K562 (cell line): ENCODE results near the gene GMPR. TPM values are rescaled to one million over a fixed set of nuclear protein-coding genes. Genes with fewer than 3 reads are reported as not detected.

Source experiments
- ATAC-seq: fragments of 200-7000 bp; cut with Tn5 transposase; 3 replicates; pipeline ENCODE4 v1.9.1; 2020; ENCODE audit warnings: moderate library complexity
- BruUV-seq: library from RNA; stranded (reverse); fragments of 400-500 nt; replicated peaks from 2 replicates; lab custom pipeline; 2021; lab: Mats Ljungman, UMichigan
- CTCF ChIA-PET: fragments of 300-600 bp; formaldehyde crosslinking; extraction: SDS; loops from one replicate; lab custom pipeline; 2021; ENCODE audit warnings: low intra/inter-chr PET ratio; lab: Yijun Ruan, JAX
- POLR2A ChIA-PET: fragments of 300-600, 350-650 bp; sonication (Branson Sonifier 250); formaldehyde crosslinking; extraction: SDS; loops from one replicate; lab custom pipeline; 2021; ENCODE audit warnings: antibody characterized with exemption, inconsistent platforms; lab: Yijun Ruan, JAX
- DNase-seq, 4 experiments: peaks; one replicate each; pipeline versions ENCODE4 v3.0.0 to v3.0.0-alpha.2; 2011 to 2018; ENCODE audit warnings: low spot score in 3 of 4, mixed read lengths in 3 of 4; ENCODE audit errors: extremely low read depth in 1 of 4
- FAIRE-seq: peaks from 2 replicates; lab custom pipeline; 2011; peaks lifted over from hg19 to GRCh38; lab: Jason Lieb, UNC
- H2AFZ ChIP-seq: 2 replicates; pipeline ENCODE4 v1.6.0; 2011; ENCODE audit warnings: low read depth, low read length, control low read depth, inconsistent platforms
- H3K27ac ChIP-seq: fragments of 200-600 bp; 3 replicates; pipeline ENCODE4 v1.8.0; 2011; ENCODE audit warnings: low read depth, mild to moderate bottlenecking, control low read depth, inconsistent platforms, low read length, moderate library complexity, mixed read lengths; ENCODE audit errors: extremely low read depth
- H3K27me3 ChIP-seq, 2 experiments: fragments of 300-600 bp in 1 of 2; 2 replicates in 1 of 2; 3 replicates in 1 of 2; pipeline versions ENCODE4 v1.6.0 to v1.8.0; 2011; ENCODE audit warnings: inconsistent platforms in 2 of 2, low read length in 2 of 2, mild to moderate bottlenecking in 1 of 2, mixed read lengths in 1 of 2, moderate library complexity in 1 of 2; ENCODE audit not compliant: control insufficient read depth in 2 of 2, insufficient read depth in 2 of 2
- H3K36me3 ChIP-seq: fragments of 300-600 bp; 3 replicates; pipeline ENCODE4 v1.8.0; 2011; ENCODE audit warnings: mild to moderate bottlenecking, low read length, inconsistent platforms; ENCODE audit not compliant: control insufficient read depth, insufficient read depth
- H3K4me1 ChIP-seq, 2 experiments: fragments of 200-600 bp in 1 of 2; replicated peaks in 1 of 2; 2 replicates in 1 of 2; 3 replicates in 1 of 2; pipeline versions ENCODE4 v1.5.1 to v1.8.0; 2011; ENCODE audit warnings: inconsistent platforms in 2 of 2, low read length in 2 of 2, mild to moderate bottlenecking in 1 of 2, mixed read lengths in 1 of 2, moderate library complexity in 1 of 2; ENCODE audit not compliant: control insufficient read depth in 2 of 2, insufficient read depth in 2 of 2
- H3K4me2 ChIP-seq: 2 replicates; pipeline ENCODE4 v1.6.1; 2011; ENCODE audit warnings: low read length, control low read depth, inconsistent platforms, mixed read lengths; ENCODE audit not compliant: insufficient read depth
- H3K4me3 ChIP-seq: fragments of 200-600 bp; sonication (generic), shearing (Covaris generic); 2 replicates; pipeline ENCODE4 v1.5.1; 2016; ENCODE audit warnings: control low read depth, inconsistent platforms
- H3K79me2 ChIP-seq: fragments of 200-600 bp; 3 replicates; pipeline ENCODE4 v1.8.0; 2011; ENCODE audit warnings: low read length, inconsistent platforms; ENCODE audit not compliant: control insufficient read depth, insufficient read depth
- H3K9ac ChIP-seq, 2 experiments: 2 replicates each; pipeline versions ENCODE4 v1.6.0 to v1.6.1; 2011; ENCODE audit warnings: low read depth in 2 of 2, low read length in 2 of 2, control low read depth in 1 of 2, inconsistent platforms in 1 of 2, mild to moderate bottlenecking in 1 of 2, mixed read lengths in 1 of 2; ENCODE audit not compliant: insufficient read depth in 1 of 2
- H3K9me1 ChIP-seq: one replicate; pipeline ENCODE4 v1.6.0; 2011; ENCODE audit warnings: inconsistent platforms, mild to moderate bottlenecking, low read length, moderate library complexity; ENCODE audit not compliant: control insufficient read depth, insufficient read depth
- H3K9me3 ChIP-seq: replicated peaks from 2 replicates; pipeline ENCODE4 v1.5.1; 2011; ENCODE audit warnings: low read depth, low read length, inconsistent platforms; ENCODE audit not compliant: control insufficient read depth, insufficient read depth
- H4K20me1 ChIP-seq: replicated peaks from 2 replicates; pipeline ENCODE4 v1.6.1; 2011; ENCODE audit warnings: low read length, inconsistent platforms, mixed read lengths; ENCODE audit not compliant: control insufficient read depth, insufficient read depth
- BCOR ChIP-seq: fragments of 450-650 bp; IDR thresholded peaks from 2 replicates; pipeline ENCODE4 v1.6.1; 2016
- C11orf30 ChIP-seq: fragments of 450-650 bp; IDR thresholded peaks from 2 replicates; pipeline ENCODE4 v1.6.1; 2016; ENCODE audit warnings: low read depth, mild to moderate bottlenecking
- FOSL1 ChIP-seq: fragments of 200-800 bp; sonication (Bioruptor generic); conservative IDR thresholded peaks from 2 replicates; pipeline ENCODE4 v1.6.1; 2016; ENCODE audit warnings: missing genetic modification characterization, missing compliant biosample characterization
- NBN ChIP-seq: fragments of 450-650 bp; IDR thresholded peaks from 2 replicates; pipeline ENCODE4 v1.6.1; 2016; ENCODE audit warnings: low read depth, mild to moderate bottlenecking
- NFIX ChIP-seq: fragments of 250-450 bp; sonication (Bioruptor Pico); IDR thresholded peaks from 2 replicates; pipeline ENCODE4 v1.4.0; 2020; ENCODE audit warnings: low read depth, mild to moderate bottlenecking, moderate library complexity
- SUPT5H ChIP-seq: fragments of 450-650 bp; IDR thresholded peaks from 2 replicates; pipeline ENCODE4 v1.6.1; 2016
- ZNF24 ChIP-seq: fragments of 450-650 bp; IDR thresholded peaks from 2 replicates; pipeline ENCODE4 v1.6.1; 2016
- ZNF76 ChIP-seq: fragments of 250-450 bp; sonication (Bioruptor Pico); IDR thresholded peaks from 2 replicates; pipeline ENCODE4 v1.4.0; 2020; ENCODE audit warnings: mild to moderate bottlenecking, moderate library complexity, borderline replicate concordance
- WGBS: fragments of 100-300 bp; shearing (Covaris generic); methylation state at CpG from one replicate; pipeline ENCODE4 v1.1.6; 2016; ENCODE audit warnings: low coverage, mixed read lengths; ENCODE audit not compliant: insufficient coverage; ENCODE audit errors: missing lambda C conversion rate; 5-methylcytosine and 5-hydroxymethylcytosine counted together
- in situ Hi-C: fragments of 300-500 bp; cut with MboI; formaldehyde crosslinking; loops from 4 replicates; pipeline ENCODE4 v1.15.0; 2018; ENCODE audit warnings: inconsistent platforms, mixed read lengths
- intact Hi-C: fragments of 100-400 bp; cut with micrococcal nuclease; formaldehyde crosslinking; loops from 2 replicates; pipeline ENCODE4 v1.14.2; 2022
- polyA plus RNA-seq, 8 experiments: library from polyadenylated mRNA; depleted of rRNA in 4 of 8; stranded (reverse) in 5 of 8; unstranded in 3 of 8; fragments of >200 nt; fragmentation: Nextera tagmentation in 2 of 8; fragmentation: Illumina TruSeq in 1 of 8; extraction: Ambion mirVana in 2 of 8; extraction: Trizol in 1 of 8; gene quantifications; 2 replicates each; pipeline versions ENCODE4 v1.2.1 to v1.2.3, GENCODE V29; 2011 to 2014; ENCODE audit warnings: inconsistent platforms in 1 of 8, missing spikeins in 1 of 8
- total RNA-seq, 7 experiments: library from RNA; depleted of rRNA in 6 of 7; stranded (reverse); fragments of >200 nt in 6 of 7; fragmentation: Illumina TruSeq in 2 of 7; extraction: Trizol in 2 of 7; gene quantifications; 2 replicates each; pipeline versions ENCODE4 v1.2.1 to v1.2.3, GENCODE V29; 2011 to 2021; ENCODE audit warnings: low replicate concordance in 1 of 7
- TF ChIP-seq, protein P1 (sequence below): fragments of 450-650 bp; formaldehyde crosslinking; IDR thresholded peaks from 2 replicates; pipeline ENCODE4 v1.4.0; 2020; ENCODE audit warnings: mild to moderate bottlenecking, mixed read lengths

GMPR gene
- total and polyA plus RNA-seq, 9 of the 15 experiments (the other 6 are each of a cell fraction or from before 2014, with no cell fraction given) = 34.6 to 83.7 (median 49.8) TPM

DNA sequence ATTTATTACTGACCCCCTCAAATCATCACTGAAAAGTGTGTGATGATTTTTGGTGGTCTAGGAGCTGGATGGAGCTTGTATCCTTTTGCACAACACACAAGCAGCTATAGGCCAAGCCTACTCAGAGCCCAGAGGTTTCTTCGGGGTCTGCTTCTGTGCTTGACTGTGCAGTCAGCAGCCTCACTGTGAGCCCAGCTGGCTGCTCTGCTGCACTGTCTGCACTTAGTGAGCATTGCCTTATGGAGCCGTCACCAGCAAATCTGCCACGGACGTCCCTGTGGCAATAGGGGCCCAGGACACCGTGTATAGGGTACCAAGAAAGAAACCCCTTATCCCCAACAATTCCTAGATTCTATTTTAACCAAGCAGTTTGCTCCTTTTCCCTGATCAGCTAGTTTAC is 38.6 kb upstream of the GMPR start:
- Histone ChIP-seq H3K27ac (no peak overlapping the region), H3K9me1 (no peaks in the 10 kb centered on the region), H3K9me3 (no peaks in the 10 kb centered on the region)
- BruUV-seq = no TSS peak
- no peak for DNase-seq
- POLR2A ChIA-PET = interaction anchor here (0.7 to 0.9 kb wide), 6 partner anchors 9 to 70 kb away, joined by 3 to 4 read pairs (median 3); no protein-coding TSS in a partner anchor
- TF ChIP-seq BCOR = no peak
- no peak for TF ChIP-seq ZNF76 (CRISPR knock-in tag)
- TF ChIP-seq NBN = no peak
- no peak for TF ChIP-seq SUPT5H
- TF ChIP-seq ZNF24 = no peak
- TF ChIP-seq FOSL1 = no peak
- no peak for TF ChIP-seq C11orf30
- TF ChIP-seq NFIX = no peak
- TF ChIP-seq, protein P1, sequence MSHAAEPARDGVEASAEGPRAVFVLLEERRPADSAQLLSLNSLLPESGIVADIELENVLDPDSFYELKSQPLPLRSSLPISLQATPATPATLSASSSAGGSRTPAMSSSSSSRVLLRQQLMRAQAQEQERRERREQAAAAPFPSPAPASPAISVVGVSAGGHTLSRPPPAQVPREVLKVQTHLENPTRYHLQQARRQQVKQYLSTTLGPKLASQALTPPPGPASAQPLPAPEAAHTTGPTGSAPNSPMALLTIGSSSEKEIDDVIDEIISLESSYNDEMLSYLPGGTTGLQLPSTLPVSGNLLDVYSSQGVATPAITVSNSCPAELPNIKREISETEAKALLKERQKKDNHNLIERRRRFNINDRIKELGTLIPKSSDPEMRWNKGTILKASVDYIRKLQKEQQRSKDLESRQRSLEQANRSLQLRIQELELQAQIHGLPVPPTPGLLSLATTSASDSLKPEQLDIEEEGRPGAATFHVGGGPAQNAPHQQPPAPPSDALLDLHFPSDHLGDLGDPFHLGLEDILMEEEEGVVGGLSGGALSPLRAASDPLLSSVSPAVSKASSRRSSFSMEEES (CRISPR knock-in tag) = no peak
- TF ChIP-seq, all 486 proteins: peak for 0
- 51% methylated on average over 5 of the region's 5 CpGs for WGBS
- H4K20me1 ChIP-seq = no peaks in the 10 kb centered on the region
- CTCF ChIA-PET = no interaction called here
- no peak overlapping the region for H3K4me3 ChIP-seq
- peaks cover 0 to 2% of the 10 kb centered on the region in 2 experiments; a peak in 3 of 5 replicates for H3K4me1 ChIP-seq
- no peak for FAIRE-seq
- in situ Hi-C loops = no loop called here
- H3K79me2 ChIP-seq = no peaks in the 10 kb centered on the region
- peak overlapping the region; percentile 52; the same call in 1 of the 2 replicates for H2AFZ ChIP-seq
- peak; percentile 44 for ATAC-seq
- H3K4me2 ChIP-seq = no peak overlapping the region
- H3K36me3 ChIP-seq = no peaks in the 10 kb centered on the region
- H3K27me3 ChIP-seq = no peaks in the 10 kb centered on the region; a peak in 1 of 5 replicates
- intact Hi-C loops = loop anchor here (10.0 kb wide), 1 partner anchor 945 kb away; no protein-coding TSS in a partner anchor
- H3K9ac ChIP-seq = 0 out of 4 replicates have a peak overlapping the region, but pooled peaks of 1 of the 2 experiments have one; percentile 37
